Muscle of leg (tissue), 11 donors: ENCODE measurements around the gene TMEM131L. TPM values are rescaled to one million over a fixed set of nuclear protein-coding genes. Genes with fewer than 3 reads are reported as not detected.

Experiments
- DNase-seq: peaks from one replicate; pipeline ENCODE4 v3.0.0; 2013
- H3K27ac ChIP-seq: one replicate; pipeline ENCODE4 v1.5.1; 2013; ENCODE audit warnings: mild to moderate bottlenecking, low read length, control low read depth
- H3K27me3 ChIP-seq: one replicate; pipeline ENCODE4 v1.6.1; 2013; ENCODE audit warnings: low read length; ENCODE audit not compliant: control insufficient read depth, insufficient read depth
- H3K36me3 ChIP-seq: one replicate; pipeline ENCODE4 v1.6.1; 2013; ENCODE audit warnings: low read length; ENCODE audit not compliant: control insufficient read depth, insufficient read depth
- H3K4me1 ChIP-seq: one replicate; pipeline ENCODE4 v1.6.1; 2013; ENCODE audit warnings: low read length; ENCODE audit not compliant: control insufficient read depth, insufficient read depth
- H3K4me3 ChIP-seq: one replicate; pipeline ENCODE4 v1.5.1; 2013; ENCODE audit warnings: low read length, control low read depth
- H3K9me3 ChIP-seq: replicated peaks from 2 replicates; pipeline ENCODE4 v1.6.1; 2013; ENCODE audit warnings: low read depth, low read length; ENCODE audit not compliant: control insufficient read depth
- WGBS: methylation state at CpG from one replicate; pipeline ENCODE4 v1.1.5; 2013; ENCODE audit warnings: missing lambda C conversion rate; ENCODE audit not compliant: insufficient coverage; 5-methylcytosine and 5-hydroxymethylcytosine counted together
- polyA plus RNA-seq, 8 donors: library from polyadenylated mRNA; unstranded; fragments of 120-200 nt; gene quantifications; one replicate each; pipeline versions ENCODE4 v1.2.1 to v1.2.3, GENCODE V29; 2013; ENCODE audit warnings: inconsistent platforms in 1 of 8, low replicate concordance in 1 of 8; ENCODE audit not compliant: insufficient read length in 8 of 8, insufficient read depth in 1 of 8
- total RNA-seq: library from RNA; stranded (reverse); fragments of 120-200 nt; gene quantifications from one replicate; pipeline ENCODE4 v1.2.4, GENCODE V29; 2013

TMEM131L gene
- total and polyA plus RNA-seq, 9 donors: 35.1 to 69.6 (median 43.1) TPM

DNA sequence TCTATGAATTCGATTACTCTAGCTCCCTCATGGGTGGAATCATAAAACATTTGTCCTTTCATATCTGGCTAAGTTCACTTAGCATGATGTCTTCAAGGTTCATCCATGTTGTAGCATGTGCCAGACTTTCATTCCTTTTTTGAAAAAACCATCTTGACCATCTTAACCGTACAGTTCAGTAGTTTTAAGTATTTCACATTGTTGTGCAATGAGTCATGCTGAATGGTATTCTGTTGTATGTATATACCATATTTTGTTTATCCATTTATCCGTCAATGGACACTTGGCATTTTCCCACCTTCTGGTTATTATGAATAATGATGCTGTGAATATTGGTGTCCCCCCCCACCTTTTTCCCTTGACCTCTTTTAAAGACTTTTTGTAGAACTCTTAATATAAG, 145.5 kb downstream of the TMEM131L start:
- H3K4me3 ChIP-seq: no peak overlapping the region
- no peak for DNase-seq
- no peaks in the 10 kb centered on the region for H3K9me3 ChIP-seq
- H3K4me1 ChIP-seq: no peaks in the 10 kb centered on the region
- no peaks in the 10 kb centered on the region for H3K27me3 ChIP-seq
- H3K27ac ChIP-seq: no peak overlapping the region
- peaks cover 43% of the 10 kb centered on the region for H3K36me3 ChIP-seq
- WGBS: 100% methylated on average over 1 of the region's 3 CpGs

GRCh38 chr4:153612878-153613277, 146.7 kb downstream of the TMEM131L start:
- Histone ChIP-seq H3K27me3 (no peaks in the 10 kb centered on the region), H3K9me3 (no peaks in the 10 kb centered on the region), H3K4me1 (no peaks in the 10 kb centered on the region), H3K36me3 (peaks cover 40% of the 10 kb centered on the region), H3K4me3 (no peak overlapping the region), H3K27ac (no peak overlapping the region)
- WGBS: no CpG with 5 or more reads among the region's 2 CpGs
- DNase-seq: no peak

DNA sequence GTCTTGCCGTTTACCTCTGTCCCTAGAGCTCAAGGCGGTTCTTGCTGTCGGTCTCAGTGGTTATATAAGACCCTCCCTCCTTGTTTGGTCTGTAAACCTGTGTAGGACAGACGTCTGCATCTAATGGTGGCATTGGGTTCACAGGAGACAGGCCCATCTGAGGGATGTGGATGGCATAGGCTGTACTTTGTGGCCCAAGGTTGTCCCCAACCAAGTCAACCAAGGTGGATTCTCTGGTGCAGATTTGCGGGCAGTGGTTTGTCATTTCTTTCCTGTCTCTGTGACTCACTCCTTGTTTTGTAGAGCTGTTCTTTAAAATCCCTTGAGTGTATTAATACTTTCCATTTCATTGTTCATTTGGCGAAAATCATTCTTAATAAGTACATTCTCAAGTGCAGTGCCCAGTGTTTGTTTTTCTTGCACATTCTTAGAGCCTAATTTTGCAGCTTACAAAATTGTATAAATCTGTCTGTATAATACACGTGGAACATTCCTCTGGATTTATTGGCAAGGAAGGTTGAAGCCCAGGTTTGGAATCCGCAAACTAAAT, 149.9 kb downstream of the TMEM131L start:
- no peaks in the 10 kb centered on the region for H3K27me3 ChIP-seq
- no peak overlapping the region for H3K27ac ChIP-seq
- H3K4me3 ChIP-seq: no peak overlapping the region
- DNase-seq: no peak
- 84% methylated on average over 4 of the region's 8 CpGs for WGBS
- peaks cover 42% of the 10 kb centered on the region for H3K36me3 ChIP-seq
- H3K9me3 ChIP-seq: no peaks in the 10 kb centered on the region
- H3K4me1 ChIP-seq: no peaks in the 10 kb centered on the region

- Histone ChIP-seq H3K4me3 (no peak overlapping the region), H3K27me3 (no peaks in the 10 kb centered on the region), H3K9me3 (no peaks in the 10 kb centered on the region), H3K4me1 (no peaks in the 10 kb centered on the region), H3K36me3 (peaks cover 63% of the 10 kb centered on the region), H3K27ac (no peak overlapping the region)
- 48% methylated on average over 5 of the region's 6 CpGs for WGBS
- DNase-seq: no peak
These were observed 152.7 kb downstream of the TMEM131L start for GRCh38 chr4:153618833-153619232.

DNA sequence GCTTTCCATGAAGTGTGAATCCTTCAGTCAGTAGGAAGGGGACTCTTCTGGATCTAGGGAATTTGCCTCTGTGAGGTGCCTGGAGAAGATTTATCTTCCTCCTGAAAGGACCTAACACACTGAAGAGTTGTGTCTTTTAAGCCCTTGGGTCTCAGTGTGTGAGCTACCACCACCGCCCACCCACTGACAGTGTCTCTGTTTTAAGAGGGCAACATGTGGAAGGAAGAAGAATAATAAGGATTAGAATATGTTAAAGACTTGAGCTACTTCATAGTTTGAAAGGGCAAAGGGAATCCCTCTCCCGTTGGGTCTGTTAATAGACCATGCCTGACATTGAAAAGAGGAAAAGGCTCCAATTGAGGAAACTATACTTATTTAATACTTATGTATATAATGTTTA, 153.7 kb downstream of the TMEM131L start:
- Histone ChIP-seq H3K27ac (no peak overlapping the region), H3K36me3 (peaks cover 63% of the 10 kb centered on the region), H3K4me3 (no peak overlapping the region), H3K27me3 (no peaks in the 10 kb centered on the region), H3K4me1 (no peaks in the 10 kb centered on the region), H3K9me3 (no peaks in the 10 kb centered on the region)
- WGBS: no CpG with 5 or more reads among the region's 2 CpGs
- DNase-seq: no peak

DNA sequence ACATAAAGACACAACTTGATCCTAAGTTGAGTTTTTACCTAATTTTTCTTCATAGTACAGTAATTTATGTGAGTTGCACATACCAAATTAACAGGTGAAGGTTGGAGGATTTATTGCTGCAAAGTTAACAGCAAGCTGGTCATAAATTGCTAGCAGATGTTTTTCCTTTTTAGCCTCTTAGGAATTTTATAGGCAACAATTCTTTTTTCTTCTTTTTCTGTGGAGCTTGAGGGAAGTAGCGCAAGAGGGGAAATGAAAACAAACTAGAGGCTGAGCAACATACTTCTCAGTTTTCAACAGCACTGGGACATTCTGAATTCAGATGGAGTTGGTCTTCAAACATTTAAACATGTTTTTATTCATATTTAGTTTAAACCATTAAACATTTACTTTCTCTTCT, 154.2 kb downstream of the TMEM131L start:
- H3K36me3 ChIP-seq: peaks cover 64% of the 10 kb centered on the region
- DNase-seq: peak; percentile 50
- H3K4me3 ChIP-seq: no peak overlapping the region
- WGBS: no CpG with 5 or more reads among the region's 1 CpG
- no peaks in the 10 kb centered on the region for H3K9me3 ChIP-seq
- H3K27me3 ChIP-seq: no peaks in the 10 kb centered on the region
- no peaks in the 10 kb centered on the region for H3K4me1 ChIP-seq
- H3K27ac ChIP-seq: no peak overlapping the region

GRCh38 chr4:153622093-153622492, 155.9 kb downstream of the TMEM131L start:
- DNase-seq: no peak
- Histone ChIP-seq H3K9me3 (no peaks in the 10 kb centered on the region), H3K27ac (no peak overlapping the region), H3K4me3 (no peak overlapping the region), H3K27me3 (no peaks in the 10 kb centered on the region), H3K4me1 (no peaks in the 10 kb centered on the region), H3K36me3 (peaks cover 67% of the 10 kb centered on the region)
- 88% methylated on average over 1 of the region's 5 CpGs for WGBS

GRCh38 chr4:153622778-153623240, 156.6 kb downstream of the TMEM131L start:
- no peak overlapping the region for H3K27ac ChIP-seq
- no peaks in the 10 kb centered on the region for H3K4me1 ChIP-seq
- 61% methylated on average over 11 of the region's 12 CpGs for WGBS
- H3K9me3 ChIP-seq: no peaks in the 10 kb centered on the region
- peaks cover 69% of the 10 kb centered on the region for H3K36me3 ChIP-seq
- H3K4me3 ChIP-seq: no peak overlapping the region
- peak; percentile 12 for DNase-seq
- no peaks in the 10 kb centered on the region for H3K27me3 ChIP-seq

GRCh38 chr4:153623491-153623890, 157.3 kb downstream of the TMEM131L start:
- Histone ChIP-seq H3K4me3 (no peak overlapping the region), H3K27me3 (no peaks in the 10 kb centered on the region), H3K27ac (no peak overlapping the region), H3K4me1 (no peaks in the 10 kb centered on the region), H3K36me3 (peaks cover 66% of the 10 kb centered on the region), H3K9me3 (no peaks in the 10 kb centered on the region)
- no CpG with 5 or more reads among the region's 2 CpGs for WGBS
- DNase-seq: no peak

DNA sequence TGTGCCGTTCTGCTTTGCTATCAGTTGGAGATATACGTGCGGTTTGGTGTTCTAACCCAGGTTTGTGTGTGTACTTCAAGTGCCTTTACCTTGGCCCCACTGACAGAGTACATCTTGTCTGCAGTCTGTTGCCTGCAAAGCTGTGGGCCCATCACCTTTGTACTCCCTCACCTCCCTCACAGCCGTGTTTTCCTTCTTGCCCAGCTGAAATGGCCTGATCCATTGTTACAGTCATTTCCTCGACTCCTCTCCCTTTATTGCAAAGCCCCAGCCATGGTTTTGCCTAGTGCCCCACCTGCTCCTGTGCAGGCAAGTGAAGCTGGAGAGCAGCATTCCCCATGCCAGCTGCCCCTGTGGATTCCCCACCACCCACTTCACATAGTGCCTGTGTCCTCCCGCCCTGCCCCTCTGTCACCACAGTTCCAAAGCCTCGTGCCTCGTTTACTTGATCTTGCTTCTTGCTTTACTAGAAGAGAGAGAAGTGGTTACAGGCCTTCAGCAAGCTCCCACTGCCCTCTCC, 162.7 kb downstream of the TMEM131L start:
- no peak overlapping the region for H3K27ac ChIP-seq
- DNase-seq: no peak
- no peaks in the 10 kb centered on the region for H3K27me3 ChIP-seq
- H3K4me1 ChIP-seq: no peaks in the 10 kb centered on the region
- H3K9me3 ChIP-seq: no peaks in the 10 kb centered on the region
- no peak overlapping the region for H3K4me3 ChIP-seq
- H3K36me3 ChIP-seq: peaks cover 81% of the 10 kb centered on the region
- WGBS: 68% methylated on average over 5 of the region's 8 CpGs

DNA sequence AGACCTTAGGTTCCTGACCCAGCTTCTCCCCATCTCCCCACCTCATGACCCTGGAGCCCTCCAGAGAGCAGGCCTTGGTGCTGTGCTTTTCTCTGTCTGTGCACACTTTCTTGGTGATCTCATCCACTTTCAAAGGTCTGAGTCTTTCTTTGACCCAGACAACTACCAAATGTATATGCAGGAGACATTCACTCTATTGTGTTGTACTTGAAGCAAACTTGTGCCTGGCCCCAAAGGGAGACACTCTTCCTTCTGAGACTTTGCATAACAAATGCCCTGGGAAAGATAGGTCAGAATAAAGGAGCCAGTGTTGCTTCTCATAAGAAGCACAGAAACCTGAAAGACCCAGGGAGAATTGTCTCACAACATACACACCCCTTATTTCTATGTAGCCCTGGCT, 163.6 kb downstream of the TMEM131L start:
- no peak for DNase-seq
- Histone ChIP-seq H3K36me3 (peaks cover 83% of the 10 kb centered on the region), H3K4me3 (no peak overlapping the region), H3K27me3 (no peaks in the 10 kb centered on the region), H3K27ac (no peak overlapping the region), H3K4me1 (no peaks in the 10 kb centered on the region), H3K9me3 (no peaks in the 10 kb centered on the region)
